ENCODE measurements around the gene VN1R5.
"Not testable (repeated sequence)": the region's sequence is repeated elsewhere in the genome, so short reads cannot be mapped to it uniquely, and the experiment has no call there.

The VN1R5 gene

DNA sequence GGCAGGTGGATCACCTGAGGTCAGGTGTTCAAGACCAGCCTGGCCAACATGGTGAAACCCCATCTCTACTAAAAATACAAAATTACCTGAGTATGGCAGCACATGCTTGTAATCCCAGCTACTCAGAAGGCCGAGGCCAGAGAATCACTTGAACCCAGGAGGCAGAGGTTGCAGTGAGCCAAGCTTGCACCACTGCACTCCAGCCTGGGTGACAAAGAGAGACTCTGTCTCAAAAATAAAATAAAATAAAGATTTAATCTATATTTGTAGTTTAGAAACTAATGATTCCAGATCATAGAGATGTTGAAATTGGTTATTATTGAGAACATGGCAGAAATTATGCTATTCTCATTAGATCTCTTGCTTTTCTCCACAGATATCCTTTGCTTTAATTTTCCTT, at the start of gene VN1R5:
VN1R5 (plus strand) TSS at position 301 of the 400 bp plus-strand sequence.
- not testable (repeated sequence) for DNase-seq (ENCODE audit: low read depth)

DNA sequence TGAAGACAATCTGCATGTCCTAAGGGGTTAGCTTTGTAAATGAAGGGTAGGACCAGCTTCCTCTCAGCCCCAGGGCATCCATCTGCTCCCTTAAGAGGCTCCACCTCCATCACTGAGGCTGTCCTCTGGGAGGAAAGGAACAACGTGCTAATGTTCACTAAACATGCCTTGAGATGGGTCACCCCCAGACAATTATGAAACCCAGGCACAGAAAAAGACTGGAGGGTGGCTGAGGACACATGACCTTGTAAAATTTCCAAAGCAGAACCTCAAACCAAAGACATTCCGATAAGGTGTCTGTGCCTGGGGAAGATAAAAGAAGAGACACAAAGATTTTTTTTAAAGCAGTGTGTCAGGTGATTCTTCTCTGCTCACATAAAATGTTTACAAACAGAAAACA, 46.5 kb upstream of the VN1R5 start:
- no peak for DNase-seq (ENCODE audit: low read depth)

DNA sequence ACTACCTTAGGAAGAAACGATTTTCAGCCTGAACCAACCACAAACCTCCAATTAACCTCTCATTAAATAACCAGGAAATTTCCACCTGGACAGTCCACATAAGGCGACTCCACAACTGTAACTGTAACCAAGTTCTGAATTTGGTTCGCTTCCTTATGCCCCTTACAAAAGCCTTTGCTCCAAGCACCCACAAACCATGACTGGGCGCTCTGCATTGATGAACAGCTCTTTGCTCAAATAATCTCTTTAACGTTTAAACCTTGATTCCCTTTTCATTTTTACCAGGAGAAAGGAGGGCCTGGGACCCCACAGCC, 45.9 kb upstream of the VN1R5 start:
- no peak for DNase-seq (ENCODE audit: low read depth)

DNA sequence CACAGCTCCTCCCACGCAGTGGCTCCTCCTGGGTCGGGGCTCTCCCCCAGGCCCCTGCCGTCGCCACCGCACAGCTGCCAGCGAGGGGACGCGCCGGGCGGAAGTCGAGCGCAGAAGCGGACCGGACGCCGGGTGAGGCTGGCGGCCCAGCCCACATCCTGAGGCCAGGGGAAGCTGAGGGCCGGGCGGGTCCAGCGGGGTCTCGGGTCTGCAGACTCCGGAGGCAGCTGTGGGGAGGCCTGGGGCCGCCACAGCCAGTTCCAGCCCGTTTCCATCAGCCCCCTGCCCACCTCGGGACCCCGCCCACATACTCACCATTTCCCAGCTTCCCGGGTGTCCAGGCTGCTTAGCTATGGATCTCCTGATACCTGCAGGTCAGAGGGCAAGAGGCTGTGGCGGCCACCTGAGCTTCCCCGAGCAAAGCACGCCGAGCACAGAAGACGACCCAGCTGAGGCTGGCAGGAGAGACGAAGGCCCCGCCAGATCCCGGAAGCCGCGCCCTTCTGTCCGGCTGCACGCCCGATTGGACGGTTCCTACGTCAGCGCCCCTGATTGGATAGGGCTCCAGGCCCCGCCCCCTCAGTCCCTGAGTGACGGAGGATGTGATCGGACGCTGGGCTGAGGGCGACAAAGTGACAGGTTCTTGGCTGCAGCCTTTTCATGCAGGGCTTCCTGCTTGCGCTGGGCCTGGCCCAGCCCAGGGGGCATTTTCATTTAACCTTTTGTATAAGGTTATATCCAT, 45.3 kb upstream of the VN1R5 start:
- peak; percentile 83 for DNase-seq (ENCODE audit: low read depth)

DNA sequence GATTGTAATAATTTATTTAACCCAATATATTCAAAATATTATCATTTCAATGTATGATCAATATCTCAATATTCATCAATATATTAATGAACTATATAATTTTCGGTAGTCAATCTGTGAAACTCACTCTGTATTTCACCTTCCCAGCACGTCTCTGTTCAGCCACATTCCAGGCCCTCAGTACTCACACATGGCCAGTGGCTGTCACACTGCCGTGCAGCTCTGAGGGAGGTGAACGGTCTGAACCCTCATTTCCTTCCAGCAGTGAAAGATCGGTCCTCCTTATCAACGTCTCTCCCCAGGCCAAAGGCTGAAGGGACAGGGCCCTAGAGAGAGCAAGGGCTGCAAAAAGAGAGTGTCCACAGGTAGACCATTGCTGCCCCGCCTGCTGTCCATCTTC, 44.5 kb upstream of the VN1R5 start:
- no peak for DNase-seq (ENCODE audit: low read depth)

DNA sequence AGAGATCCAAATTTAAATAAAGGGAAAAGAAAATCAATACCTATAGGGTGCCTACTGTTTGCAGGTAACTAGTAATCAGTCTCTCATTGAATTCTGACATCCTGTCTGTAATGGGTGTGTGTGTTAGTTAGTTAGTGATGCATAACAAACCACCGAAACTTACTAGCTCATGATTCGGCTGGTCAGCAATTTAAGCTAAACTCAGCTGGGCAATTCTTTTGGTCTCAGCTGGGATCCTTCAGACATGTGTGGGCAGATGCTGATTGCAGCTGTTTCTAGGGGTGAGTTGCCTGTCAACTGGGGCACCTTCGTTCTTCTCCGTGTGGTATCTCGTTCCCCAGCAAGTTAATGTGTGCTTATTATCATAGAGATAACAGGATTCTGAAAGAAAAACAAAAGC, 43.9 kb upstream of the VN1R5 start:
- DNase-seq (ENCODE audit: low read depth): no peak

DNA sequence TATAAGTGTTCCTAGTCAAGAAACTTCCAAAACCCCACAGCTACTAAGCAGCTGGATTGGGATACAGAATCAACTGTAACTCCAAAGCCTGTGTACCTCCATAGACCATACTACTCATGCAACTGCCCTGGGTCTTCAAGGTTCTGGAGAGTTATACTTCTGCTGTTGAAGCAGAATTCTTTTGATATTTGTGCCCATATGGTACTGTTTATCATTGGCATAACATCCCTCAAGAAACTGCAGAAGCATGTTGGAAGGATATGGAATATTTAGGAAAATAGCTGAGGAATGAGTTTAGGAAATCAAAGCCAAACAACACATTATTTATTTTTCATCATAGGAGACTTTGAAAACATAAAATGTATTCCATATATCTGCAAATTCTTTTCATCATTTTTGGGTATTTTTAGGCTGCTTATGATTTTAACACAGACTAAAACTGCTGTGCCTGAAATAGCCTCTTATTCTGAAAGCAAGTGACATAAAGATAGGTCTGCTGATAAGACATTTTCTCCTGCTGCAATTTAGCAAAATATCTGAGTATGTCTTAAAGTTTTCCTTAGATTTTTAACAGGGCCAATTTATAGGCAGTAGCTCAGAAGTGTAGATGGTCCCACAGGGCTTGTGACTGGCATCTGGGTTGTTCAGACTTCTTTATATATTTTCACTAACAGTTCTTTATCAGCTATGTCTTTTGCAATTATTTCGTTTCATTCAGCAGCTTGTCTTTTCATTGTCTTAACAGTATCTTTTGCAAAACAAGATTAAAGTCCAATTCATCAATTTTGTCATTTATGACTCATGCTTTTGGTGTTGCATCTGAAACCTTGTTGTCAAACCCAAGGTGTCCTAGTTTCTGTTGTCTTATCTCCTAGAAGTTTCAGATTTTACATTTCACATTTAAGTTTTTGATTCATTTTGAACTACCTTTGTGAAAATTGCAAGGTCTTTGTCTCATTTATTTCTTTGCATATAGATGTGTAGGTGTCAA, 43.0 kb upstream of the VN1R5 start:
- no peak for DNase-seq (ENCODE audit: low read depth)

DNA sequence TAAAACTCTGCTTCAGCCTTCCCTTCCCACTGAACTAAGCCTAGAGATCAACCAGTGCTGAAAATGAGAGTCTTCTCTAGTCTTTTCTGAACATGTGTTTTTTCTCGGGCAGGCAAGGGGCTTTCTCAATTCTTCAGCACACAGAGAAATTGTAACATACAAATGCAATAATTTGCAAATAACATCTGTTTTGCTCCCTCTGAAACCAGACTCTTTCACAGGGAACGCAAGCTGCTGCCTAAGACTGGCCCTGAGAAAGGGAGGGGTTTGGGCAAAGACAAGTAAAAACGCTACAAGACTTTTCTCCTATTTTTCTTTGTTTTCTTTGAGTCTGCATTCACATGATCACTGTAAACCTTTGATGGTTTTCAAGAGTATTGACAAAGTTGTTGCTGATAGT, 39.6 kb upstream of the VN1R5 start:
- no peak for DNase-seq (ENCODE audit: low read depth)

DNA sequence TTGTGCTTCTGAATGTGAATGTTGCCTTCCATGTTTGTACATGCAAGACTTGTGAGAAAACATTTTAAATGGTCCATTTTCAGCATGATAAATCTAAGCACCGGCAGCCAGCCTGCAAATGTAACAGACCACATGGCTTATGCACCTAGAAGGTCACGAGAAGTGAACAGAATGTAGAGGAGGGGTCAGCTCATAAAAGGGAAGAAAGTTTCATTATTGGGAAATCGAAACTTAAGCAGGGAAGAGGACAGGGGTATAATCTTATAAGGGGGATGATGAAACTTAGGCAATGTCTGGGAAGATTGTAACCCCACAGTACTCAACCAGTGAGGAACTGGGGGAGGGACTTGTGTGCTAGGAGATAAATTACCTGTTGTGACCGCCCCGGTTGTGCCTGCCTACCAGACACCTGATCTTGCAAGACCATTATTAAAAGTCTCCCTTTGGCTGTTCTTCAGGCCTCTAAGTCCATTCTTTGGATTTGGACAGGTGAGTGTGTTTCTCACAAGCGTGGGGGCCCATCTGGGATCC, 37.7 kb upstream of the VN1R5 start:
- no peak for DNase-seq (ENCODE audit: low read depth)

DNA sequence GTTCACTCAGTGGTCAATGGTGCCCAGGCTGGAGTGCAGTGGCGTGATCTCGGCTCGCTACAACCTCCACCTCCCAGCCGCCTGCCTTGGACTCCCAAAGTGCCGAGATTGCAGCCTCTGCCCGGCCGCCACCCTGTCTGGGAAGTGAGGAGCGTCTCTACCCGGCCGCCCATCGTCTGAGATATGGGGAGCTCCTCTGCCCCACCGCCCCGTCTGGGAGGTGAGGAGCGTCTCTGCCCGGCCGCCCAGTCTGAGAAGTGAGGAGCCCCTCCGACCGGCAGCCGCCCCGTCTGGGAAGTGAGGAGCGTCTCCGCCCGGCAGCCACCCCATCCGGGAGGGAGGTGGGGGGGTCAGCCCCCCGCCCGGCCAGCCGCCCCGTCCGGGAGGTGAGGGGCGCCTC, 35.6 kb upstream of the VN1R5 start:
- not testable (repeated sequence) for DNase-seq (ENCODE audit: low read depth)

DNA sequence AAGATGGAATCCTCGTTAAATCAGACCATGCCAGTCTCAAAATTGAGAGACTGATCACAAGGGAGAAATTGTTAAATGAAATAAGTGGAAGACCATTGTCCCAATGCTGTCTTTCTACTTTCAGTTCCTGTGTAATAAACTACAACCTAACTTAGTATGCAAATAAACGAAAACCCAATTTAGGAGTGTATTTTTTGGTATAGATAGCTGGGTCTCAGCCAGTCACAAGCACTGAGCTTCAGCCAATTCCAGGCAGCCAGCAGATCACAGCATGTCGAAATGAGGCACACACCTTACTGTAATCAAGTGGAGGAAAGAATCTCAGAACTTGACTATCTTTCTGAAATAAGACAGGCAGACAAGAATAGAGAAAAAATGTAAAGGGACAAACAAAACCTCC, 33.0 kb upstream of the VN1R5 start:
- no peak for DNase-seq (ENCODE audit: low read depth)

DNA sequence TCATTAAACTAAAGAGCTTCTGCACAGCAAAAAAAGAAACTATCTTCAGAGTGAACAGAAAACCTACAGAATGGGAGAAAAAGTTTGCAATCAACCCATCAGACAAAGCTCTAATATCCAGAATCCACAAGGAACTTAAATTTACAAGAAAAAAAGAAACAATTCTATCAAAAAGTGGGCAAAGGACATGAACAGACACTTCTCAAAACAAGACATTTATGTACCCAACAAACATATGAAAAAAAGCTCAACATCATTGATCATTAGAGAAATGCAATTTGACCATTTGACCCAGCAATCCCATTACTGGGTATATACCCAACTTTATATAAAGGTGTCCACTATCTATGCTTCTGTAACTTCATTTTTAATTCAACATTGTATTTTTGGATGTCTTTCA, 31.1 kb upstream of the VN1R5 start:
- no peak for DNase-seq (ENCODE audit: low read depth)

DNA sequence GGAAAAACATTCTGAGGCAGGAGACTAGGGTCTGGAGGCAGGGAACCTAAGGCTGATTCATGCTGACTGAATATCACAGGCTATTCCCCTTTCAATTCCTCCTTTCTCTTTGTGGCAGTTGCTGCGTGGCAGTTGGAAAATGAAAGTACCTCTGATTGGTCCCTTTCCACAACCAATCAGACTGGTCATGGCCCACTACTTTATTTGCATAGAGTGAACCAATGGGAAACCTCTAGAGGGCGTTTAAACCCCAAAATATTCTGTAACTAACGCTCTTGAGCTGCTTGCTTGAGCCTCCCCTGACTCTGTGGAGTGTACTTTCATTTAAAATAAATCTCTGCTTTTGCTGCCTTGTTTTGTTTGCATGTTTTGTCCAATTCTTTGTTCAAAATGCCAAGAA, 27.7 kb upstream of the VN1R5 start:
- DNase-seq (ENCODE audit: low read depth): no peak

DNA sequence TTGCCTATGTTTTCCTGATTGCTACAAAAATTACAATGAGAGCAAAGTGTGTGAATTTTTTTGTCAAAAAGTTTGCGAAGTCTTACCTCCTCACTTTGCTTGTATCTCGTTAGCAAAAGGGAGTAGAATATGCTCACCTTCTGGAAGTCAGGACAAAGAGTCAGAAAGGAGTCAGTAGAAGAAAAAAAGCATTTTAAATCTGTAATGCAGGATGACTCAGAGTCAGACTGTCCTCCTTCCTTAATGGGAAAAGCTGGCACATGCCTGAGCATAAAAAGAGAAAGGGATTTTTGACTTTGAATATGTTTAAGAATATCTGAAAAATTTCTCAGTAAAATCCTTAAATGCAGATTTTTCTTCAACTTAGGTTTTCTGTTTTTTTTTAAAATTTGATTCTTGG, 14.2 kb upstream of the VN1R5 start:
- no peak for DNase-seq (ENCODE audit: low read depth)

DNA sequence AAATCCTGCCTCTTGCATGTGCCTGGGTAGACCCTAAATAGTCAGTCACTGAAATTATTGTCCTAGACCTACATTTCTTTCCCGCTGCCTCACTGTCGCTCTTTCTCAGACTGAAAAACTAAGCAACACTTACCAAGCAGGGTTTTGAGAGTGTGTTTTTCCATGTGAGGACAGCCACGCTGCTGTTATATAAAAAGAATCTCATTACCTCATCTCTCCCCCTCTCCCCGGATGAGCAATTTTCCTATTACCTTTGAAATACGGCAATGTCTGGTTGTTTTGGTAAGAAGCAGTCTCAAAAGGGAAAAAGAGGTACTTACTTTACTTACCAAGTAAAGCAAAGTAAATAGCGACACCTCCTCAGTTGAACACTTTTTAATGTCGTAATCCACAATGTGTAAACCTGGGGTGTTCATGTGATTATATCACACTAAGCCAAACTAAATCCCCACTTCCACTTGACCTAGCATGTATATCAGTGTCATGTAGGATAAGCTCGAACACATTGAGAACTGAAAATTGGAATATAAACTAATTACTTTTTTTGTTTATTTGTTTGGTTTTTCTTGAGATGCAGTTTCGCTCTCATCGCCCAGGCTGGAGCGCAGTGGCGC, 12.2 kb upstream of the VN1R5 start:
- no peak for DNase-seq (ENCODE audit: low read depth)

DNA sequence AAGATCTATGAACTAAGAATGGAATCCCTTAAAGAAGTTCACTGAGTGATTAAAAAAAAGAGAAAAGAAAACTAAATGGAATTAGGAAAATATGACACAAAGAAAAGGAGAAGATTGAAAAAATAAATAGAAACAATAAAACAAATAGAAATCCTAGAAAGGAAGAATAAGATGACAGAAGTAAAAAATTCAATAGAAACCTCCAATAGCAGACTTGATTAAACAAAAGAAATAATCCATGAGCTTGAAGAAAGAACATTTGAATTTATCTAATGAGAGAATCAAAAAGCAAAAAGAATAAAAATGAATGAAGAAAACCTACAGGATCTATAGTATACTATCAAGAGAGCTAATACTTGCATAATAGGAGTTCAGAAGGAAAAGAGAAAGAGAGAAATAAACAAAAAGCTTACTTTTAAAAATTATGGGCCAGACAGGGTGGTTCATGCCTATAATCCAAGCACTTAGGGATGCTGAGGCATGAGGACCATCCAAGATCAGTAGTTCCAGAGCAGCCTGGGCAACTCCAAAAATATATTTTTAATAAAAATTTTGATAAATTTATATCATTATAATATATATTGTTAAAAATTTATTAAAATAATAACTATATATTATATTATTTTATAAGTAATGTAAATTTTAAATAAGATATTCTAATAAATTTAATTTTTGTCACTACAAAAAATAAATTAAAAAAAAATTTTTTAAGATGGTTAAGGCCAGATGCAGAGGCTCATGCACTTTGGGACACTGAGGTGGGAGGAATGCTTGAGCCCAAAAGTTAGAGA, 9.4 kb upstream of the VN1R5 start:
- DNase-seq (ENCODE audit: low read depth): no peak

DNA sequence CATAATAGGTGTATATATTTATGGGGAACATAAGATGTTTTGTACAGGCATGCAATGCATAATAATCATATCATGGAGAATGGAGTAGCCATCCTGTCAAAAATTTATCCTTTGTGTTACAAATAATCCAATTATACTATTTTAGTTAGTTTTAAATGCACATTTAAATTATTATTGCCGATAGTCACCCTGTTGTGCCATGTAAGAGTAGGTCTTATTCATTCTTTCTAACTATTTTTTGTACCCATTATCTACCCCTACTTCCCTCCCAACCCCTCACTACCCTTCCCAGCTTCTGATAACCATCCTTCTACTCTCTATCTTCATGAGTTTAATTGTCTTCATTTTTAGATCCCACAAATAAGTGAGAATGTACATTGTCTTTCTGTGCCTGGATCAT, 8.3 kb upstream of the VN1R5 start:
- DNase-seq (ENCODE audit: low read depth): no peak

DNA sequence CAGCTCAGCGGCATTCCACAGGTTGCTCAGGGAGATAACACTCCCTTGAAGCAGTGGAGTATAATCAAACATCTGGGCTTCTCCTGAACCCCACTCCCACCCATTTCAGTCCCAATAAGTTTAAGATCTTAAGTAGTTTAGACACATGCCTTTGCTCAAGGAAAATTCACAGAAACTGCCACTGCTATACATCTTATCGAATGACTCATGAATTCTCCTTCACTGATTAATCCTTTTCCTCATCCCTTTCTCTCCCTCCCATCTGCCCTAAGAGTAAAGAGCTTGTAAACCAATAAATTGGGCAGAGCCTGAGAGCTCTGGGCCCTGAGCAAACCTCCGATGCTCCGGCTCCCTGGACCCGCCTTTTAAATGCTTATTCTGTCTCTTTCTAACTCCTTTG, 10.2 kb downstream of the VN1R5 start:
- DNase-seq (ENCODE audit: low read depth): no peak

DNA sequence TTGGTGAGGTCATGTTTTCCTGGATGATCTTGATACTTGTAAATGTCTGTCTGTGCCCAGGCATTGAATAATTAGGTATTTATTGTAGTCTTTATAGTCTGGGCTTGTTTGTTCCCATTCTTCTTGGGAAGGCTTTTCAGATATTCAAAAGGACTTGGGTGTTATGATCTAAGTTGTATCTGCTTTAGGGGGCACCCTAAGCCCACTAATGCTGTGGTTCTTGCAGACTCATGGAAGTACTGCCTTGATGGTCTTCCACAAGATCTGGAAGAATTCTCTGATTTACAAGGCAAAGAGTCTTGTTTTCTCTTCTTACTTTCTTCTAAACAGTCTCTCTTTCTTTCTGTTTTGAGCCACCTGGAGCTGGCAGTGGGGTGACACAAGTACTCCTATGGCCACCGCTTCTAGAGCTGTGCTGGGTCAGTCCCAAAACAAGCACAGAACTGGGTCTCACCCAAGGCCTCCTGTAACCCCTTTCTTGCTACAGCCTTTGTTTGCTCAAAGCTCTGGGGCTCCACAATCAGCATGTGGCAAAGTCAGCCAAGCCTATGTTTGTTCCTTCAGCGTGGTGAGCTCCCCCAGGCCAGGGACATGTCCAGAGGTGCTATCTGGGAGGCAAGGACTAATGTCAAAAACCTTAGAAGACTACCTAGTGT, 12.6 kb downstream of the VN1R5 start:
- no peak for DNase-seq (ENCODE audit: low read depth)

DNA sequence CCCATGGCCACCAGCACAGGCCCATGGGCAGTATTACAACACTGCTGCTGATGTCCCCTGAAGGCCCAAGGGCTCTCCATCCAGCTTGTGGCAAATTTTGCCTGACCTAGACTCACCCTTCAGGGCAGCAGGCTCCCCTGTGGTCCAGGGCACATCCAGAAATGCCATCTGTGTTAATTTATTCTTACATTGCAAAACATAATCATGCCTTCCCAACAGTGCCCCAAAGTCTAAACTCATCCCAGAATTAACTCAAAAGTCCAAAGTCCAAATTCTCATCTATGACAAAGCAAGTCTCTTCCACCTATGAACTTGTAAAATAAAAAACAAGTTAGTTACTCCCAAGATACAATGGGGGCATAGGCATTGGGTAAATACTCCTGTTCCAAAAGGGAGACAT, 13.3 kb downstream of the VN1R5 start:
- DNase-seq (ENCODE audit: low read depth): no peak

DNA sequence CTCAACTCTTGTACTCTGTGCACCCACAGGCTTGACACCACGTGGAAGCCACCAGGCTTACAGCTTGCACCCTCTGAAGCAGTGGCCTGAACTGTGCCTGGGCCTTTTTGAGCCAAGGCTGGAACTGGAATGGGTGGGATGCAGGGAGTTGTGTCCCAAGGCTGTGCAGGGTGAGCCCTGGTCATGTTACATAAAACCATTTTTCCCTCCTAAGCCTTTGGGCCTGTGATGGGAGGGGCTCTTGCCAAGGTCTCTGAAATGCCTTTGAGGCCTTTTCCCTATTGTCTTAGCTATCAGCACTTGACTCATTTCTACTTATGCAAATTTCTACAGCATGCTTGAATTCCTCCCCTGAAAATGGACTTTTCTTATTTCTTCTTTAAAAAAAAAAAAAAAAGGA, 14.1 kb downstream of the VN1R5 start:
- no peak for DNase-seq (ENCODE audit: low read depth)

Data from stromal cell of bone marrow (primary cell).